GM21447 (cell line): ENCODE data around the gene REEP3.
"Not testable (repeated sequence)": the region's sequence is repeated elsewhere in the genome, so short reads cannot be mapped to it uniquely, and the experiment has no call there.

Experiments
- ATAC-seq: cut with Tn5 transposase; IDR thresholded peaks from one replicate; pipeline ENCODE4 v1.9.1; 2021; ENCODE audit not compliant: unreplicated experiment

Gene REEP3

DNA sequence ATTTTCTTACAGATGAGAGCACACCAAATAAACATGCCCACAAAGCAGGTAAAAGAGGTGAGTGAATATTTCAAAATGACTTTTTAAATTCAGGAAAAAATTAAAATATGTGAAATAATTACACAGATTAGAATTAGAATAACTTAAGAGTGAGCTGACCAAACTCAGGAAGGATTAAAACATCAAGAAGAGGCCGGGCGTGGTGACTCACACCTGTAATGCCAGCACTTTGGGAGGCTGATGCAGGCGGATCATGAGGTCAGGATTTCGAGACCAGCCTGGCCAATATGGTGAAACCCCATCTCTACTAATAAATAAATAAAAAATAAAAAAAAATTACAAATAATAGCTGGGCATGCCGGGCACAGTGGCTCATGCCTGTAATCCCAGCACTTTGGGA, 140.1 kb downstream of the REEP3 start:
- no peak for ATAC-seq

DNA sequence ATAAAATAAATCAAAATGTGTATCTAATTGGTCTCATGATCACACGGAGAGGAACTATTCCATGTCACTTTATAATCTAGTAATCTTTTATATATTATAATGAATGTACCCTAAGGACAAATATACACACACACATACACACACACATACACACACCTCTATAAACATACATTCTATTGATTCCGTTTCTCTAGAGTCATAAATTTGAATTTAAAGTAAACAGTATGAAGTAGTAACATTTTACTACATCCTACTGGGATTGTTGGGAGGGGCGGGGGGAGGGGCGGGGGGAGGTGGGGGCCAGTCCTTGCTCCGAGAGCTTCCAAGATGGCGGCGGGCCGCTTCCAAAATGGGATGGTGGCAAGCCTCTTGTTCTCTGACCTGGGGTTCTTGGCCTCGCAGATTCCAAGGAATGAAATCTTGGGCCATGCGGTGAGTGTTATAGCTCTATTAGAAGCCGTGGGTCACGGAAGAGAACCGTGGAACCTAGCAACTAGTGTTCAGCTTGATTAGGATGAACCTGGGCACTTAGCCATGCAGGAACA, 143.2 kb downstream of the REEP3 start:
- no peak for ATAC-seq

DNA sequence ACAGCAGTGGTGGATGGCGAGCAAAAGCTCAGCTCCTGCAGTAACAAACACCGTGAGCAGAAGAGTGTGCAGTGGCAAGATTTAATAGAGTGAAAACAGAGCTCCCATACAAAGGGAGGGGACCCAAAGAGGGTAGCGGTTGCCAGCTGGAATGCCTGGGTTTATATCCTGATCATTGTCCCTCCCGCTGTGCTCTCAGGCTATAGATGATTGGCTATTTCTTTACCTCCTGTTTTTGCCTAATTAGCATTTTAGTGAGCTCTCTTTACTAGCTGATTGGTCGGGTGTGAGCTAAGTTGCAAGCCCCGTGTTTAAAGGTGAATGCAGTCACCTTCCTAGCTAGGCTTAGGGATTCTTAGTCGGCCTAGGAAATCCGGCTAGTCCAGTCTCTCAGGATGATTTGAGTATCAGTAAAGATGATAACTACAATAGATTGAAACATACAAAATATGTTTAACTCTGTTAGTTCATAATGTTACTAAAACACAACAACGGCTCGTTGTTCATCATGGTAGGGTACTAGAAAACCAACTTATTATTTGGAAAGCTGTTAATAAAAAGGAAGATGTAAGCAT, 143.9 kb downstream of the REEP3 start:
- ATAC-seq: not testable (repeated sequence)

DNA sequence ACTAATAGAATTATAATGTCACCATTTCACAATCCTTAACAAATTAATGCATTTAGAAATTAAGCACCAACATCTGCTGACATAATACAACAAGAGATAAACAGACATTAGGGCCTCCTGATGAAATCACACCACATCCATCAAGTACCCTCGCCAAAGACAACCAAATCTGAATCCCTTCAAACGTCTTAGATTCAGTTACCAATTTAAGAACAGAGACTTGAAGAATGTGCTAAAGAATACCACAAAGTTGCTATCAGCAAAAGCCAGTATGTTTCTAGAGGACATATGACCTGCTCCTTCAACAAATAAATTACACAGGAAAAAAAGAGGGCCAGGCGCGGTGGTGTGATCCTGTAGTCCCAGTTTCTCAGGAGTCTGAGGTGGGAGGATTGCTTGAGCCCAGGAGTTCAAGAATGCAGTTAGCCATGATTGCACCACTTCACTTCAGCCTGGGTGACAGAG, 144.5 kb downstream of the REEP3 start:
- no peak for ATAC-seq

DNA sequence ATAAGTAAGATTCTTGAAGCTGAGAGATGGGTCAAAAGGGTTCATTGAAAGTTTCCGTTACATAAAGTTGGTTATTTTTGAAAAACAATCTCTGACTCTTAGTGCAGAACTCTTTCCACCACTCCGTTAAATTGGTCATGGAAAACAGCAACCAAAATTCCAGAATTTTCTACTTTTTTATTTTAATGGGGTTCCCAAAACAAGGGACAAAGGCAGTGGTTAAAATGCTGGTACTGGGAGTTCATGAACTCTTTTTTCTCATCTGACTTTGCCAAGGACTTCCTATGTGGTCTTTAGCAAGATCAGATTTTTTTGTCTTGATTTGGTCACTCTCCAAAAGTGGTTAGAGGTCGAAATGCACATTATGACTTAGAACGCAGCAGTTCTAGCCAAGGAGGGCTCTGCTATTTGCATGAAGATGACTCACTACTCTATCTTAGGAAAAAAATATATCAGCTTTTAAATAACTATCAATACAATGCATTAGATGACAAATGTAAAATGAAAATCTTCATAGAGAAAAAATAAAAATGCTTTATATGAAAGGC, 145.7 kb downstream of the REEP3 start:
- ATAC-seq: peak; percentile 89

DNA sequence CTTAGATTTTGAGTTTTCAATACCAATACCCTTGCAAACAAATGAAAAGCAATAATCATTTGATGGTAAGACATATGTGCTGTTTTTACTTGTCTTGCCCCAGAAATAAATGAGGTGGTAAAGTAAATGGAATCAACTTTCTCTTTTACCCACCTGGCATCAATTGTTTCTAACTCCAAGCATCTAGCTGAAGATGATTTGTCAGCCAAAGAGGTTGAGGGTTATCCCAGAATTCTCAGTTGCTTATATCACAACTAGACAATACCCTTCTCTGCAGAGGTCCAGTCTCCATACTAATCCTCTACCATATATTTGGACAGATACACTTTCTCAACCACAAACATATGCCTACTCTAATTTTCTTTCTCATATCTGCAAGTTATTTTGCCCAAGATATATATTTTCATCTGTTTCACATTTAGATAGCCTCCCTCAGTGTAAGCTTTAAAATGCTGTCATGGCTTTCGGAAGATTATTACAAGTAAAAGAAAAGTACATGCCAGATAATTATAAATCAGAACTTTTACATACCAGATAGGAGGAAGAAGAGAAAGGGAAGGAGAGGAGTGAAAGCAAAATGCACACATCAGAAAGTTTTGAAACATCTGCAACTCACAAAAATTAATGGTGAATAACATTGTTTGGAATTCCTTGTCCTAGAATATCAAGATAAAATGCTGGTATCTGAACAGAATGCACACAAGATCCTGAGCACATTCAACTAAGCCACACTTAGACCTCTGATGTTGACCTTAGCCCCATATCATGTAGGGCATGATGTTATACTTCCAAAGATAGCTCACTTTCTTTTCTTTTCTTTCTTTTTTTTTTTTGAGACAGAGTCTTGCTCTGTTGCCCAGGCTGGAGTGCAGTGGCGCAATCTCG, 146.6 kb downstream of the REEP3 start:
- no peak for ATAC-seq

DNA sequence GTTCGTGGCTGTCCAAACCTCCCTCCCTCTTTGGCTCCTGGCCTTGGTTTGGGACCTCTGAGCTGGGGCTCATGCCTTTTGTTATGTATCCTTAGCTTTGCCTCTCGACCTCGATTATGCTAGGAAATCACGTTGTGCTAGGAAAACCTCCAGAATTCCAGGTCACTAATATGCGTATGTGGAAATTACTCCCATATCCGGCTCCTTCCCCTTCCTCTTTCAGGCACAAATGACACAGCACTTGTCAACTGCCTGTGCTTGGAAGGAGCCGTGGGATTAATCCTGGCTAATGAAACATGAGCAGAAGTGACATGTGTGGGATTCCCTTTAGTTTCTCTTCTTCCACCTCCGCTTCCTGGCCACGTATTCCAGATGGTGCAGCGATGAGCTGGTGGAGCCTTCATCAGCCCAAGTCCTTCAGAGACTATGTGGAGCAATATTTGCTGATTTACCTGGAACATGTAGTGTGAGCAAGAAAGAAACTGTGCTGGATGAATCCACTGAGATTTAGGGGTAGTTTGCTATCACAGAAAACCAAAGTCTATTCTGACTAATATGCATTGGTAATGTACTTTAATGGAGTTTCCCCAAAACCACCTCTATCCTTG, 149.2 kb downstream of the REEP3 start:
- no peak for ATAC-seq

DNA sequence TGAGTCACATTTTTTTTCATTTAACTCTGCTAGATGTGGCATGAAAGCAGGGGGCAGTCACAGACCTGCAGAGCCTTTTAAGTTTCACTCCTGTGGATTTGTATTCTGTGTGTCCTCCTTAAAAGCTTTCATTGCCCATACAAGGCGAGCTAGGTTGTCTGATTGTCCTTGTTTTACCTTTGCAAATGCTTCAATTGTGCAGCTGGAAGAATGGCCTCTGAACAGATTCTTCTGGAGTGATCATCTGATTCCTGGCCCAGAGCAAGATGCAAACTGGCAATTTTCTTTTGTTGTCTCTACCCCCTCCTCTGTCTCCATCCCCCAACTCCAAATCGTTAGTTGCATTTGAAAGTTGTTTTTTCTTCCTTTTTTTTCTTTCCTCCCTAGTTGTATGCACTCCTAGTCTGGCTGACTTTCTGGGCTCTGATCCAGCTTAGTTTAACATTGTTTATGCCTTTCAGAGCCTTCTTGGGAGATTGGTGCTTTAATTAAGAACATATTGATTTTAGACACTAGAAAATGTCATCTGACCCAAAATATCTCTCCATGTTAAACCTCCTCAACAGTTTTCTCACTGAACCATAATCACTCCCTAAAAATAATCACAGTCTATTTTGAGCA, 150.2 kb downstream of the REEP3 start:
- ATAC-seq: no peak

DNA sequence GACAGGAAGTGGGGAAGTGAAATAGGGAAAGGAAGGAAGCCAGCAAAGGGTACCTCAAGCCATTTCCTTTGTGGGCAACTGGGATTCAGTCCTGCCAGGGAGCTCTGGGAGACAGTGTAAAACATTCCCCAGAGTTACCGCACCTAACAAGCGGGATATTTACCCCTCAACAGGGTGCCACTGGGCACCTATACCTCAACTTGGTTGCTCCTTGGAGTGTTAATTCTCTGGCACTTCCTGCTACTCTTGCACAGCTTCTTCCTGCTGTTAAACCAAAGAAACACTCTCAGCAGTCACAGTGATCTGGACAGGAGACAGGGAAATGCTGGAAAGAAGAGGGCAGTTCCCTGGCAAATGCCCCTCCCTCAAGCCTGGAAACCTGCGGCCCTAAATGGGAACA, 151.3 kb downstream of the REEP3 start:
- no peak for ATAC-seq

DNA sequence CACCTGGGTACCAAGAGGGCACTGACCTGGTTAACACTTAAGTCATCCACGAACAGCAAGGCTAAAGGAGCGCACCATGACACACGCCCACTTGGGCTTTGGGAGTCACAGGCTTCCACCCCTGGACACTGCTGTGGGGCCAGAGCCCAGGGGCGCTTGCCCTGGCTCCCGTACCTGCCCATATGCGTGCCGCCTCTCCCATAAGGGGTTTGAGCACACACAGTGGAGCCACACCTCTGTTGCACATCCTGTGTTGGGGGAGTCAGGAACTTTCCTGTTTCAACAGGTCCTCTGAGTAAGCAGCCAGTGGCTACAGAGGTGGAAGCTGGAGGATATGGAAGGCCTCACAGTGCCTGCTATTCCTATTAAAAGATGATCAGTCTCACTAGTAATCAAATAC, 152.0 kb downstream of the REEP3 start:
- ATAC-seq: no peak

DNA sequence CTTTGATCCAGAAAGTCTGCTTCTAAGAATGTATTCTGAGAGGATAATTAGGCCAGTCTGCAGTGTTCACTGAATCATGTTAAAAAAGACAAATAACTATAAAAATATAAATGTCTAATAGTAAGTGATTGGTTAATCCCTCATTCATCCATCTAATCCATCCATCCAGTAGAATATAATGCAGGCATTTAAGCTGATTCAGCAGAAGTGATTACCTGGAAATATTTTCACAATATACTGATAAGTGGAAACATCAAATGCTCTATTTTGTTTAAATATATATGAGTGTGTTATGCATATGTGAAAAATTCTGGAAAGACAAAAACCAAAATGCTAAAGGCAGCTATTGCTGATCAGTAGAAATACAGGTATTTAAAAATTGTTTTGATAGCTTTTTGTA, 152.6 kb downstream of the REEP3 start:
- ATAC-seq: no peak
